ENCODE measurements around the gene PUM1. TPM values are rescaled to one million over a fixed set of nuclear protein-coding genes. Genes with fewer than 3 reads are reported as not detected.

The PUM1 gene
- total and polyA plus RNA-seq, 10 of the 15 experiments (the other 5 are each of a cell fraction or from before 2014, with no cell fraction given): 21.4 to 75.3 (median 42.4) TPM

DNA sequence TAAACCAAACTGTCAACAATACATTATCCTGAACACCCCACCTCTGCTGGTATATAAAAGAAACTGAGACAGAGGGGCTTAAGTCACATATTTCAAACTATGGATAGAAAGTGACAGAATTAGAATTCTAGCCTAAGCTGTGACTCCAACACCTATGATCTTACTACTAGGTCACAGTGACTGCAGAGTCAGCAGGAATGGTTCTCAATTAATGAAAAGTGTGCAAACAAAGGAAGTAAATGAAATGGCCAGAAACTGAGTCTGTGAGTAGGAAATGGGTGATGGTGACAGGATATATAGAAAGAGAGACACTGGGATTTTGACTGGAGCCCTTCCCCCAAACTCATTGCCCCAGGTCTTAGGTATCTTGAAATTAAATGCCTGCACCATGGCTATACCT is 118.3 kb downstream of the PUM1 start:
- ATAC-seq (no peak), DNase-seq (ENCODE audit: low read depth, low spot score) (no peak), FAIRE-seq (no peak)
- RAD21 ChIA-PET (ENCODE audit: unreplicated experiment): no interaction called here
- BruUV-seq (replicated peaks): no TSS peak
- CTCF ChIA-PET: no interaction called here
- H3K27me3 ChIP-seq (replicated peaks in 1 of 2; ENCODE audit: control insufficient read depth in 2 of 2, insufficient read depth in 2 of 2, low read length in 1 of 2): no peaks in the 10 kb centered on the region
- intact Hi-C loops (cut with micrococcal nuclease; ENCODE audit: unreplicated experiment): no loop called here
- no peaks in the 10 kb centered on the region for H3K4me1 ChIP-seq (ENCODE audit: control insufficient read depth, insufficient read depth, low read length)
- H4K20me1 ChIP-seq (ENCODE audit: control insufficient read depth, insufficient read depth): no peaks in the 10 kb centered on the region
- H3K79me2 ChIP-seq (ENCODE audit: control insufficient read depth, insufficient read depth, low read length): no peaks in the 10 kb centered on the region
- H2AFZ ChIP-seq (ENCODE audit: control insufficient read depth, low read depth, low read length): no peak overlapping the region
- TF ChIP-seq, protein P1, sequence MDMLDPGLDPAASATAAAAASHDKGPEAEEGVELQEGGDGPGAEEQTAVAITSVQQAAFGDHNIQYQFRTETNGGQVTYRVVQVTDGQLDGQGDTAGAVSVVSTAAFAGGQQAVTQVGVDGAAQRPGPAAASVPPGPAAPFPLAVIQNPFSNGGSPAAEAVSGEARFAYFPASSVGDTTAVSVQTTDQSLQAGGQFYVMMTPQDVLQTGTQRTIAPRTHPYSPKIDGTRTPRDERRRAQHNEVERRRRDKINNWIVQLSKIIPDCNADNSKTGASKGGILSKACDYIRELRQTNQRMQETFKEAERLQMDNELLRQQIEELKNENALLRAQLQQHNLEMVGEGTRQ (IDR thresholded peaks at IDR 0.05; ENCODE audit: borderline replicate concordance, low read depth, low read length): no peak
- TF ChIP-seq, protein P2, sequence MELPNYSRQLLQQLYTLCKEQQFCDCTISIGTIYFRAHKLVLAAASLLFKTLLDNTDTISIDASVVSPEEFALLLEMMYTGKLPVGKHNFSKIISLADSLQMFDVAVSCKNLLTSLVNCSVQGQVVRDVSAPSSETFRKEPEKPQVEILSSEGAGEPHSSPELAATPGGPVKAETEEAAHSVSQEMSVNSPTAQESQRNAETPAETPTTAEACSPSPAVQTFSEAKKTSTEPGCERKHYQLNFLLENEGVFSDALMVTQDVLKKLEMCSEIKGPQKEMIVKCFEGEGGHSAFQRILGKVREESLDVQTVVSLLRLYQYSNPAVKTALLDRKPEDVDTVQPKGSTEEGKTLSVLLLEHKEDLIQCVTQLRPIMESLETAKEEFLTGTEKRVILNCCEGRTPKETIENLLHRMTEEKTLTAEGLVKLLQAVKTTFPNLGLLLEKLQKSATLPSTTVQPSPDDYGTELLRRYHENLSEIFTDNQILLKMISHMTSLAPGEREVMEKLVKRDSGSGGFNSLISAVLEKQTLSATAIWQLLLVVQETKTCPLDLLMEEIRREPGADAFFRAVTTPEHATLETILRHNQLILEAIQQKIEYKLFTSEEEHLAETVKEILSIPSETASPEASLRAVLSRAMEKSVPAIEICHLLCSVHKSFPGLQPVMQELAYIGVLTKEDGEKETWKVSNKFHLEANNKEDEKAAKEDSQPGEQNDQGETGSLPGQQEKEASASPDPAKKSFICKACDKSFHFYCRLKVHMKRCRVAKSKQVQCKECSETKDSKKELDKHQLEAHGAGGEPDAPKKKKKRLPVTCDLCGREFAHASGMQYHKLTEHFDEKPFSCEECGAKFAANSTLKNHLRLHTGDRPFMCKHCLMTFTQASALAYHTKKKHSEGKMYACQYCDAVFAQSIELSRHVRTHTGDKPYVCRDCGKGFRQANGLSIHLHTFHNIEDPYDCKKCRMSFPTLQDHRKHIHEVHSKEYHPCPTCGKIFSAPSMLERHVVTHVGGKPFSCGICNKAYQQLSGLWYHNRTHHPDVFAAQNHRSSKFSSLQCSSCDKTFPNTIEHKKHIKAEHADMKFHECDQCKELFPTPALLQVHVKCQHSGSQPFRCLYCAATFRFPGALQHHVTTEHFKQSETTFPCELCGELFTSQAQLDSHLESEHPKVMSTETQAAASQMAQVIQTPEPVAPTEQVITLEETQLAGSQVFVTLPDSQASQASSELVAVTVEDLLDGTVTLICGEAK (IDR thresholded peaks at IDR 0.05; ENCODE audit: borderline replicate concordance): no peak
- TF ChIP-seq, protein P3, sequence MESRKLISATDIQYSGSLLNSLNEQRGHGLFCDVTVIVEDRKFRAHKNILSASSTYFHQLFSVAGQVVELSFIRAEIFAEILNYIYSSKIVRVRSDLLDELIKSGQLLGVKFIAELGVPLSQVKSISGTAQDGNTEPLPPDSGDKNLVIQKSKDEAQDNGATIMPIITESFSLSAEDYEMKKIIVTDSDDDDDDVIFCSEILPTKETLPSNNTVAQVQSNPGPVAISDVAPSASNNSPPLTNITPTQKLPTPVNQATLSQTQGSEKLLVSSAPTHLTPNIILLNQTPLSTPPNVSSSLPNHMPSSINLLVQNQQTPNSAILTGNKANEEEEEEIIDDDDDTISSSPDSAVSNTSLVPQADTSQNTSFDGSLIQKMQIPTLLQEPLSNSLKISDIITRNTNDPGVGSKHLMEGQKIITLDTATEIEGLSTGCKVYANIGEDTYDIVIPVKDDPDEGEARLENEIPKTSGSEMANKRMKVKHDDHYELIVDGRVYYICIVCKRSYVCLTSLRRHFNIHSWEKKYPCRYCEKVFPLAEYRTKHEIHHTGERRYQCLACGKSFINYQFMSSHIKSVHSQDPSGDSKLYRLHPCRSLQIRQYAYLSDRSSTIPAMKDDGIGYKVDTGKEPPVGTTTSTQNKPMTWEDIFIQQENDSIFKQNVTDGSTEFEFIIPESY (IDR thresholded peaks at IDR 0.05): no peak
- no peak for TF ChIP-seq PBX3 (IDR thresholded peaks at IDR 0.05; ENCODE audit: insufficient replicate concordance, low read depth, low read length)
- no peak for TF ChIP-seq ASH2L (IDR thresholded peaks at IDR 0.05; ENCODE audit: borderline replicate concordance, low read depth)
- POLR2A ChIA-PET: interaction anchor here (1.2 kb wide), 1 partner anchor 13 kb away, joined by 4 read pairs; no protein-coding TSS in a partner anchor
- in situ Hi-C loops (cut with MboI): no loop called here
- no peak overlapping the region for H3K9ac ChIP-seq (ENCODE audit: control insufficient read depth, insufficient read depth, low read length)
- peaks cover 10 to 59% of the 10 kb centered on the region in 2 experiments for H3K36me3 ChIP-seq (ENCODE audit: control insufficient read depth in 2 of 2, insufficient read depth in 2 of 2, low read length in 1 of 2)
- SMC1A ChIA-PET (ENCODE audit: uncharacterized antibody, unreplicated experiment): no interaction called here
- H3K4me2 ChIP-seq (ENCODE audit: control insufficient read depth, insufficient read depth): no peak overlapping the region
- H3K27ac ChIP-seq (ENCODE audit: control insufficient read depth, insufficient read depth): no peak overlapping the region
- no peak overlapping the region for H3K4me3 ChIP-seq
- H3K9me3 ChIP-seq (replicated peaks; ENCODE audit: control insufficient read depth, insufficient read depth, low read length): no peaks in the 10 kb centered on the region

Data from GM12878 (cell line).